Activated CD4-positive, alpha-beta T cell treated with anti-CD3 and anti-CD28 coated beads, Interleukin-2, amount 50 U/mL, for 4 hours (primary cell): ENCODE results near the gene RETREG1.
"Not testable (repeated sequence)": the region's sequence is repeated elsewhere in the genome, so short reads cannot be mapped to it uniquely, and the experiment has no call there.

ENCODE experiments used
- DNase-seq, 2 experiments: peaks; one replicate each; pipeline ENCODE4 v3.0.0-alpha.2; 2020

Gene RETREG1

DNA sequence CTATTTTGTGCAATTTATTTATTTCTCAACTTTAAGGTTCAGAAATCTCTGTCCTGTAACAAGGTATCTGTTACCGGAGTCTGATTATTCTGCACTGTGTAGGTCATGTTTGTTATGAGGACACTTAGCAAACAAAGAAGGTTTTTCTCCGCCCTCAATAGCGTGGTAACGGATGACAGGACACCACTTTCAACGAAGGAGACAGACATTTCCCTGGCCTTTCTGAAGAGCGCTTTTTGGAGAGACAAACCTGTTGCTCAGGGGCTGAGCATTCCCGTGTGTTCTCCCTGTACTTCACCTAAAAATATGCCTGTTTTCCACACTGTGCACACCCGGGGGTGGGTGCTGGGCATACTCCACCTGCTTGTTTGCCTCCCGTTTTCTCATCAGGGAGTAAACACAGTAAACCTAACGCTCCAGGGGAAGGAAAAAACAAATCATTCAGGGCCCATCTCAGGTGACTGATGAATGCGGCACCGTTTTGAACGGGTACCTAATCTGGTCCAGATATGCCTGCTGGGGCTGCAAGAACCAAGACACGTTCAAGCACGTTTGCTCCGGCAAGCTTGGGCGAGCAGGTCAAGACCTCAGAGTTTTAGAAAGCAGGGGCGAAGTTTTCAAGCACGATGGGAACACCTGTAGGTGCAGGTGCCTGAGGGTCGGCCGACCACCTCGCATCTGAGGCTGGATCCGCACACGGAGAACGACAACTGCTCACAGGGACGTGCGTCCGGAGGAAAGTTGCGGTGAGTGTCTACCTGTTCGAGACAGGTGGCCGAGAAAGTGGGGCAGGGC, 859 bp downstream of the RETREG1 start:
- no peak for DNase-seq

DNA sequence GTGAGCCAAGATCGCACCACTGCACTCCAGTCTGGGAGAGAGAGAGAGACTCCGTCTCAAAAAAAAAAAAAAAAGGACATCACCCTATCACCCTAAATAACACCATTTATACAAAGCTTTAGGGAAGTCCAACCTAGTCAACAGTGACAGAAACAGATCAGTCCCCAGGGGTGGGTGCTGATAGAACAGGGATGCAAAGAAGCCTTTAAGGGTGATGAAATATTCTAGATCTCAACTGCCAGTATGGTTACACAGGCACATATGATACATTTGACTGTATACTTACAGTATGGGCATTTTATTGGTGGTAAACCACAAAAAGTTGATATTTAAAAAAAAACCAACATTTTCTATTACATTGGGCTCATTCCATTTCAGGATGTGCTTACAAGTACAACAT, 4.8 kb downstream of the RETREG1 start:
- DNase-seq: no peak

DNA sequence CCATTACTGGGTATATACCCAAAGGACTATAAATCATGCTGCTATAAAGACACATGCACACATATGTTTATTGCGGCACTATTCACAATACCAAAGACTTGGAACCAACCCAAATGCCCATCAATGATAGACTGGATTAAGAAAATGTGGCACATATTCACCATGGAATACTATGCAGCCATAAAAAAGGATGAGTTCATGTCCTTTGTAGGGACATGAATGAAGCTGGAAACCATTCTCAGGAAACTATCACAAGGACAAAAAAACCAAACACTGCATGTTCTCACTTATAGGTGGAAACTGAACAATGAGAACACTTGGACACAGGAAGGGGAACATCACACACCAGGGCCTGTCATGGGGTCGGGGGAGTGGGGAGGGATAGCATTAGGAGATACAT, 5.9 kb downstream of the RETREG1 start:
- not testable (repeated sequence) for DNase-seq

DNA sequence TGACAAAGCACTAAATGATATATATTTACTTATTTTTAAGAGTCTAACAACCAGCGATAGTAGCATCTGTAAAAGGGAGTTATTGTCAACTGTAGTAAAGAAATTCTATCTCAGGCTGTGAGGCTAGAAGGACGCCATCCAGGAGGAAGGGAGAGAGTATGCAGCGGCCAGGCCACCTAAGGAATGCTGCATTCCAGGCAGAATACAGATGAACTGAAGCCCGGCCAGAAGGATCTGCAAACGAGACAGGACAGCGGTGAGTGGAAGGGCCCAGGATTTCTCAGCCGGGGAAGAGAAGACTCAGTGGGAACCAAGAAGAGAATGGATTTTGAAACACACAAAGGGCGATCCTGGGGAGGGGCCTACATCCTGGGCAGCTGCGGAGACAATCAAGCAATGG, 7.4 kb downstream of the RETREG1 start:
- no peak for DNase-seq

DNA sequence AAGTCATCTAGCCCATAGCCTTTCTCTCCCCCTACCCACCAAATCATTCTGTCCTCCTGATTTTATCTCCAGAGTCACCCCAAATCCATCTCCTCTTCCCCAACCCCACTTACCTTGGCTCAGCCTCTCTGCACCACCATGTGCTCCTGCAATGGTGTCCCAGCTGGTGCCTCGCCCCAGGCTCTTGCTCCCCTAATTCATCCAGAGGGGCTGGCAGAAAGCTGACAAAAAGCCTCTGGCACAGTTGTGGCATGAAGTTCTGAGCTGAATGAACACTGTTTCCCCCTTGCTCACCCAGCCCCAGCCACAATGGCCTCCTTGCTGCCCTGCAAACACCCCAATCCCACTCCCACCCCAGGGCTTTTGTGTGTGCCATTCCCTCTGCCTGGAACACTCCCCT, 10.2 kb downstream of the RETREG1 start:
- no peak for DNase-seq

DNA sequence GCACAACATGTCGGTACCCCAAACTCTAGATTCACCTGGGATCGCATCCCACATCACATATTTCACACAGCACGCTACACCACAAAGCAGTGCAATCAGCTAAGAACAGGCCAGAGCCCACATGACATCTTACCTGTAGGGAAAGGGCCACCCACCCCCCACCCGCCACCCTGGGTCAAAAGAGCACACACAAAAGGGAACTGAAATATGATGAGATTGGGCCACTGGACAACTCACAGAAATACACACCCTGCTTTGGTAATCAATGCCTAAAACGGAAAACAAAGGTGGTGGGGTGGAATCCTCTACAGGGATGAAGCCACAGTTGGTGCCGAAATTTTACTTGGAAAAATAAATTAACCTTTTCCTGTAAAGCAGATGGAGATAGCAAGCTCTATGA, 13.1 kb downstream of the RETREG1 start:
- no peak for DNase-seq

DNA sequence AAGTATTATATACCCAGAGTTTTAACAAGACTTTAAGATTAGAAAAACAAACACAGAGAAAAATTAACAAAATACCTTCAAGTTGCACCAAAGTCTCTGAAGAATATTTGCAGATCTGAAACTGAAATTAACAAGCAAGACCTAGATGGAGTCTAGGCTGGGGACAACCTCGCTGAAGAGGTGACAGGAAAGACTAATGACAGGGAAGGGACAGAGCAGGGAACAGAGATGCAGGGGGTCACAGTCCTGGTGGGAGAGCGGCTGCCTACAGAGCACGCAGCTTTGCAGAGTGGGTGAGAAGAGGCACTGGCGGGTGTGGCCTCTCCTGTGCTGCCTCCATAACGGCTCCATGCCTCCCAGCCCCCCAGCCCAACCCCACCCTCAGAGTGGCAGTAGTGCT, 13.5 kb downstream of the RETREG1 start:
- no peak for DNase-seq

DNA sequence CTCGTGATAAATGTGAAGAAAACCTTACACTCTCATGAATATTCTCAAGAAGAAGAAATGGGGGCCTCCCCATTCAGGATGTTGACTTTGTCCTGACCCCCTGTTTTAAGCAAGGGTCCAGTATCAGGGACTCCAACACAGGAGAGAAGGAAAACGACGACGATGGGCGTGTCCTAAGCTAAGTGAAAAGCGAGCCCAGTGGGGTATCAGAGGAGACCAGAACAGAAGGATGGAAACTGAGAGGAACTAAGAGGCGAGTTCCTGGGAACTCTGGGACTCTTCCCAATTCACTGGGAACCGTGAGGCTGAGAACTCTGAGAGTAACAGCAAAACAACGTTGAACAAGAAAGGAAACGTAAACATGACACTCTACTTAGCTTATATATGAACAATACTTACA, 14.6 kb downstream of the RETREG1 start:
- no peak for DNase-seq

DNA sequence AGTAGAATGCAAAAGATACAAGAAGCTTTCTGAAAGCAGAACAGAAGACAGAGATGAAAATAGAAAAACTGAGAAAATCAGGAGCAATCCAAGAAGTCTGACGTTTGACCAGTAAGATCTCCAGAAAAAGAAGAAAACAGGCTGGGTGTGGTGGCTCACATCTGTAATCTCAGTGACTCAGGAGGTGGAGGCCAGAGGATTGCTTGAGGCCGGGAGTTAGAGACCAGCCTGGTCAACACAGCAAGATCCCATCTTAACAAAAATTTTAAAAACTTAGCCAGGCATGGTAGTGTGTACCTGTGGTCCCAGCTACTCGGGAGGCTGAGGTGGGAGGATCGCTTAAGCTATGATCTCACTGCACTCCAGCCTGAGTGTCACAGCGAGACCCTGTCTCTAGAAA, 15.9 kb downstream of the RETREG1 start:
- DNase-seq: no peak

DNA sequence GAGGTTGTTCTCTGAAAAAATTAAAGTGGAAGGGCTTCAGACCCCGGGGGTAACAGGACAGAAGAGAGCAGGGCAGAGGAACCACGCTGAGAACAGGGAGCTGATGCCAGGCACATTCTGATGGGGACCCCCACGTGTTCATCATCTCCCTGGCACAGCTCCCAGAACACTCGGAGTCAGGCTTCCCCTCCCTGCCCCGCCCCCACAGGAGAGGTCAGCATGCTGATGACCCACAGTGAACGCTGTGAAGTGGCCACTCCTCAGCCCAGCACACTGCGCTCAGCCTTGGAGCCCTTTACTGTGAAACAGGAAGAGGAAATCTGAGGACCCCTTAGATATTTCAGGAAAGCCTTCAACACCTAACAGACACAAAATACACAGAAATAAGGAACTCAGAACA, 16.4 kb downstream of the RETREG1 start:
- DNase-seq: no peak

DNA sequence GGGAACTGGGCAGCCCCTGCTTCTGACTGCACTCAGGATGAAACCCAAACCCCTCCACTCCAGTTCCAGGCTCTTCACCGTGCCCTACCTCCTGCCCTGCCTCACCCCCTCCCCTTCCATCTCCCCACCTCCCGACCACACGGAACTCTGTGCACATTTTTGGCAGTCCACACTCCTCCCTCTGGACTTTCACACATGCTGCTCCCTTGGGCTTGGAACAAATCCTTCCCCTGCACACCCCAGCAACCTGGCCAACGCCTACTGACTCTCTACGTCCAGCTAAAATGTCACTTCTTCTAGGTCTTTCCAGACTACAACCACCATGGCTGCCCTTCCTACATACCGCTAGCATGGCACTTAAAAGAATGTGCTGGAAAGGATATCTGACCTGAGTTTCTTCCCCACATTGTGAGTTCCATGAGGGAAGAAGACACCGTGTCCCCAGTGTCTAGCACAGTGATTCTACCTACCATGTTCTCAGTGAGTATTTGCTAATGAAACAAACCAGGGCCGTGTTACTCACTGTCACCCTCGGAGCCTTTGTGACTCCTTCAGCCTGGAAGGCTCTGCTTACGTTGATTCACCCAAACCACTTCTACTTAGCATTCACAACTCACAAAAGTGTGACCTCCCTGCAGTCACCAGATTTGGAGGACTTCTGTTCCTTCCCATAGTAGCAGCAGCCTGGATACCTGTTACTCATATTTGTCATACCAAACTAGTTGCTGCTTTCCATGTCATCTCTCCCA, 18.7 kb downstream of the RETREG1 start:
- DNase-seq: no peak

DNA sequence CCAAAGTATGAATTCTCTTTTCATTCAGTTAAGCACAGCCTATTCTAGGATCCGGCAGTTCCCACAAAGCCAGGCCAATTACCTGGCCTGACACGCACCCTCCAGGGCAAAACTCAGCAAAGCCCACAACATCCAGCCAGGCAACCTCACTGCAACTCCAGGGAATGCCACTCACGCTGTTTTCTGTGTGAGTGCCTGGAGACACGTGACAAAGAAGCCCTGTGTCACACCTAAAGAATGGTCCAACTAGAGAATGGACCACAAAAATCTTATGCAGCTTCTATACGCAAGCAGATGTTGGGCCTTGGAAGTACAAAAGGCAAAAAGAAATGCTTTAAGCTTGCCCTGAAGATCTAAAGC, 20.2 kb downstream of the RETREG1 start:
- no peak for DNase-seq

DNA sequence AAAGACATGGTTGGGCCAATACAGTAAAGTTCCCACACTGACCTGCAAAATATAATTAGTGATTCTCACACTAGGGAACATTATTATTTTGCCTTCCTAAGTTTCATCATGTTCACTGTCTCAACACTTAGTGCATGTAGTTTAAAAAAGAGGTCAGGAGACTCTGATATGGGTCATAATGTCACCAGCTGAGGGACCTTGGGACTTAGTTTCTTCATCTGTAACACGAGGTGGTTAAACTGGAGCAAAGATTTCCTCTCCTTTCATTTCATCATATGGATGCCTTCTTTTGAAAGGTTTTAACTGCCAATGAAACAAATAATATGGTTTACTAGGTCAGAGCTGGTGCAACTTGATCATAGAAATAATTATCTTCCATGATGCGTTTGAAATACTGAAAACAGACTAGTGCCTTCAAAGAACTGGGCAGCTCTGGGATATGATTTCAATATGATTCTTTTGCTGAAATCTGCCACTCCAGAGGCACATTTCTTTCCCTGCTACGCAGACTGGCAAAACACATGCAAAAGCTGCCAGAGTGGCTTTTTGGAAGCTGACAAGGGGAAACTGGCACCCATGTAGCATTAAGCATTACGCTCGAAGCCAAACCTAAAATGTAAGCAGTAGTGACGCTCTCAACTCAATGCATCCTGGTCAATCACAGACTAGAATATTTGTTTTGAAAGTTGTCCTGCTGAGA, 20.8 kb downstream of the RETREG1 start:
- no peak for DNase-seq

DNA sequence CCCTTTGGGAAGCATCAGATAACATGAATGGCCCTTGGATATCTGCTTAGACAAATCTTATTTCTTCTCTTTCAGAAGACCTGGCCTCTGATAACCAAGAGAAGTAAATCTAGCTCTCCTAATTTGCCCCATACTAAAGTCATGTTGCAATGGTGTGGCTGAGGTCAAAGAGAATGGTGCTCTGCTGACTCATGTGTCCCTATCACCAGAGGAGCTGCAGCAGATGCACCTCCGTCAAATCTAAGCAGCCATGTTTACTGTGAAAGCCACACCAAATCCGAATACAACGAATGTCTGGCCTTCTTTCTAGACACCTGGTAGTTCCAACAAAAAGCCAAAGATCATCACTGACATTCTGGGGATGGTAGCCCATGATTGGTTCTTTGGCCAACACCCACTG, 23.2 kb downstream of the RETREG1 start:
- no peak for DNase-seq

DNA sequence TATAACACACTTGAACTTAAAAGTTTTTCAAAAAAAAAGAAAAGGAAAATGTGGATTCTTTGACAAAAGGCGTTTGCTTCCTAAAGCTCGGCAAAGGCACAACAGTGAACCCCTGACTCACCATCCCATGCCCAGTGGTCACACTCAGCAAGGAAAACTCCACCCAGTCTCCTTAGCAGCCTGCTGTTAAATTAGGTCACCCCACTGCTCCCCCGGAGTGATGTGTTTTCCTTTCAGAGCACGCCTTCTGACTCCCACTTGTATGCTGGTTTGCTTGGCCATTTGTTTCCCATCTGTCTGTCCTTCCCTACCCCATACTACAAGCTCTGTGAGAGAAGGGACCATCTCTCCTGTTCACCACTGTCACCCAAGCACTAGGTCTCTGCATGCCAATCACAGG, 23.8 kb downstream of the RETREG1 start:
- no peak for DNase-seq

DNA sequence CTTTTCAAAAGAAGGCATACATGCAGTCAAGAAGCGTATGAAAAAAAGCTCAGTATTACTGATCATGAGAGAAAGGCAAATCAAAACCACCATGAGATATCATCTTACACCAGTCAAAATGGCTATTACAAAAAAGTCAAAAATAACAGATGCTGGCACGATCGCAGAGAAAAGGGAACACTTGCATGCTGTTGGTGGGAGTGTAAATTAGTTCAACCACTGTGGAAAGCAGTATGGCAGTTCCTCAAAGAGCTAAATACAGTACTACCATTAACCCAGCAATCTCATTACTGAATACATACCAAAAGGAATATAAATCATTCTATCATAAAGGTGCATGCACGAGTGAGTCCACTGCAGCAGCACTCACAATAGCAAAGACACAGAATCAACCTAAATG, 24.5 kb downstream of the RETREG1 start:
- DNase-seq: no peak

DNA sequence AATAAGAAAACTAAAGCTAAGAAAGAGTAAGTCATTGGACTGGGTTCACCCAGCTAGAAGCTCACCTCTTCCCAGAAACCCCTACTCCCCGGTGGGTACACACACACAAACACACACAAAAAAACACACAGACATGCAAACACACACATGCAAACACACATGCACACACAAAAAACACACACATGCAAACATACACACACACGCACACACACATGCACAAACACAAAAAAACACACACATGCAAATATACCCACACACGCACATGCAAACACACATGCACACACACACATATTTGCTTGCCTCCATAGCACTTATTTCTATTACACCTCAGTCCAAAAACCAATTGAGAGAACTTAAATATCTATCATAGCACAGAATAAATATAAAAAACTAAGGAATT, 26.1 kb downstream of the RETREG1 start:
- no peak for DNase-seq

DNA sequence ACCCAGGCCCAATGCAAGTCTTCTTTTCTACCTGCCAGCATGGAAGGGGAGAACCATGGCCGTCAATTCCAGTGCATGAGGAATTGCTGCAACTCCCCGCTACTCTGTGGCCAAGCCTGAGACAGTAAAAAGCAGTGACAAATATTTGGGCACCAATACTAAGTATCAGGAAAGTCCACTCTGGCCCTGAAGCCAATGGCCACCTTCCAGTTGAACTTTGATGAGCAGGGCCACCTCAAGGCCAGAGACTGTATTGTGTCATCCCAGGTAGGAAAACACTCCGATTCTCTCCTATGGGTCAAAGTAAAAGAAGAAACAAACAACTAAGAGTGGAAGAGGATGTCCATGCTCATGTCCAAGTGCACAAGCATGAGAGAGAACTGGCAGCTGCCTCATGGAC, 27.1 kb downstream of the RETREG1 start:
- no peak for DNase-seq

DNA sequence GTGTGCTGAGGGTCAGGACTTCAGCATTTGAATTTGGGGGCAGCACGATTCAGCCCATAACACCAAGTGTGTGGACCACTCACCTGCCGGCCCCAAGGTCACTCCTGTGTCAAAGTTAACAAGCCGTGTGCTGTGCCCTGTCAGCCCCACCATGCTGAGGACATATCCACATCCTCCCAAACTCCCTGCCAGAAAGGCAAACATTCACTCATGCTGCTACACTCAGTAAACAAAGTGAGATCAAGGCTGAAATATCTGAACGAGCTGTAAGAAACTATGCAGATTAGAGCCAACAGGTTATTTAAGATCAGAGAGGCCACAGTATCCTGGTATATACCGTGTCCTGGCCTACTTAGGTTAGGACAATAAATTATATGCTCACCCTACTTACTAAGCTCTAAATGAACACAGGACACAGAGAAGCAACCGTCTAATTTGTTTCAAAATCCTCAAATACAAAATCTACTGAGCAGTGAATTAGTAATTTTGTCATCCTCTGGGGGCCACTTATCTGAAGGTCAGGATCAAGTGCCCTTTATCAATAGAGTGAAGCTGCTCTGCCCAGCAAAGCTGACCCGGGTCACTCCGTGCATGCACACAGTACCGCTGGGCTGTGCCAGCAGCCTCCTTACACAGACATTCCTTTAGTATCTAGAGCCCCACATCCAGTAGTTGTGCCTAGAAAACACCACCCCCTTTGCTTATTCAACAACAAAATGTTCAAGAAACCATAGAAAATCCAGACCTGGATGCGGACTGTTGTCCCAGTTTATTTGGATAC, 28.2 kb downstream of the RETREG1 start:
- no peak for DNase-seq

DNA sequence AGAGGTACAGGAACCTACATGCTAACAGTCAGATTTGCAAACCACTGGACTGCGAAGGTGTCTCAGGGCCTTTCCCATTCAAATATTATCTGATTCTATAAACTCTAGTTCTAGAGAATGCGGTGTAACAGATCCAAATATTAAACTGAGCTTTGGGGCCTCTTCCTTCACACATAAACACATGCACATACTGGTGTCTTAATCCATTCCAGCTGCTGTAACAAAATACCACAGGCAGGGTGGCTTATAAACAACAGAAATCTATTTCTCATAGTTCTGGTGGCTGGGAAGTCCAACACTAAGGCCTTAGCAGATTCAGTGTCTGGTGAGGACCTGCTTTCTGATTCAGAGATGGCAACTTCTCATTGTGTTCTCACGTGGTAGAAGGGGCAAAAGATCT, 30.2 kb downstream of the RETREG1 start:
- DNase-seq: no peak

DNA sequence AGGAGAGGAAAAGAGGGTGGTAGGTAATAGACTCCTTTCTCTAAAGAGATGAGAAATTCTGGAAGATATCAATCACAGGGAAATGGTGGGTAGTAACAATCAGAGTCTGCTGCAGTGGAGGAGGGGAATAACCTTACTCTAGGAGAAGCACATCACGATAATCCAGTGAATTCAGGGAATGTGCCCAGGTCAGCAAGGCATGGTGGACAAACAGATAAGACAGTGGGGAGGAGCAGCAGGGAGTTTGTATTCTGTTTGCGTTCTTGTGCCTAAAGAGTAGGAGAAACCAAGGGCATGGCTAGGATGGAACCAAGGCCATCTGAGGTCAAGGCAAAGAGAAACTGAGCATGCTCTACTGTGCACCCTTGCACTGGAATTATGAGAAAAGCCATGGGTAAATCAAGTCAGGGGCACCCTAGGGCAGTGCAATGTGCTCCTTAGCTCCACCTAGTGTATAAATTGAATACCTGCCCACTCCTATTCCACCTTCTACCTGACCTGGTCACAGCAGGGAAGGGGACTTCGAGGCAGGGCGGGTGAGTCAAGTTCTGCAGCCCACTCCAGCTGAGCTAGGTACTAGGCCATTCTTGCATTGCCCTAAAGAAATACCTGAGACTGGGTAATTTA, 31.6 kb downstream of the RETREG1 start:
- no peak for DNase-seq

DNA sequence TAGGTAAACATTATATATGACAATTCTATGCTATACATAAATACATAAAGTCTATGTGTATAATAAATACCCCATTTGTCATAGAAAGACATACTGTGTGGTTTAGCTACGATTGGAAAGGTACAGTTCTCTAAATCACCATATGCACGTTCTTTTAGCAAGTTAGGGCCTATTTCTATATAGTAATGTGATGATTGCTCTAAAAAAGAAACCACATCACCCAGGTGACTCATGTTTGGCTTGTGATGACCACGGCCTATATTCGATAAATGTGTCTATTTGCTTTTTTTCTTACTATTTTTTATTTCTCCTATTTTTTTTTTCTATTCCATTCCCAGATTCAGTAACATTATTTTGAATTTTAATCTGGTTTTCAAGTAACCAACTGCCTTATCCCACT, 34.7 kb downstream of the RETREG1 start:
- DNase-seq: no peak

DNA sequence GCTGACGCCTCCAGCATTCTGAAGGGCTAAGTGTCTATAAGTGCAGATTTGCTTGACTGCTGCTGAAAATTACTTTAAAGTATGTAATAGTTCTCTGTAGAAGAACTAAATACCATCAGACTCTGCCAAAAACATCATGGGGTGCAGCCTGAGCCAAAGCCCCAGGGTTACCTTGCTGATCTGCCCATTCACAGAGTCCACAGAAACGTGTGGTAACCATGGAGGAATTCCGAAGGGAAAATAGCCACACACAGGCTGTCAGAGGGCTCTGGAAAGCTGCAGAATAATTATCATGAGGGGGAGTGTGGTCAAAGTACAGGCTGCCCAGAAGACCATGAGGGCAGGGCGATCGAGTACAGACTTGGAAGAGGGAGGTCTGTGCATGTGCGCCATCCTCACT, 36.4 kb downstream of the RETREG1 start:
- no peak for DNase-seq
